ENCODE results near the gene SLC25A6.
"Not testable (repeated sequence)": the region's sequence is repeated elsewhere in the genome, so short reads cannot be mapped to it uniquely, and the experiment has no call there.

Gene SLC25A6

DNA sequence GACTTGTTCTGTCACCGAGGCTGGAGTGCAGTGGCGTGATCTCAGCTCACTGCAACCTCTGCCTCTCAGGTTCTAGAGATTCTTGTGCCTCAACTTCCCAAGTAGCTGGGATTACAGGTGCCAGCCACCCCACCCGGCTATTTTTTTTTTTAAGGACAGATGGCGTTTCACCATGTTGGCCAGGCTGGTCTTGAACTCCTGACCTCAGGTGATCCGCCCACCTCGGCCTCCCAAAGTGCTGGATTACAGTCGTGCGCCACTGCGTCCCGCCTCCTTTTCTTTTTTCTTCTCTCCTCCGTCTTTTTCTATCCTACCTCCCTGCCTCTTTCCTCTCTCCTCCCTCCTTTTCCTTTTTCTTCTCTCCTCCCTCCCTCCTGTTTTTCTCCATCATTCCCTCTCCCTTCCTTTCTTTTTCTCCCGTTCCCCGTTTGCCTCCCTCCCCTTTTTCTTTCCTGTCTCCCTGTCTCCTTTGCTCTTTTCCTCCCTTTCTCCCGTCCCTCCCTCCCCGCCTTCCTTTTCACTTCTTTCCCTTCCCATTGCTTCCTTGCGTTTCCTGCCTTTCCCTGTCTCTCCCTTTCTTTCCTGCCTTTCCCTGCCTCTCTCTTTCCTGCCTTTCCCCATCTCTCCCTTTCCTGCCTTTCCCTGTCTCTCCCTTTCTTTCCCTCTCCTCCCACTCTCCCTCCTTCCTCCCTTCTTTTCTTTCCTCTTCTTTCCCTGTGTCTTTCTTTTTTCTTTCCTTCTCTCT lies 2.1 kb upstream of the SLC25A6 start:
- no peak overlapping the region for H3K4me3 ChIP-seq (ENCODE audit: low read length)
- DNase-seq (ENCODE audit: low read depth, low spot score) = no peak

DNA sequence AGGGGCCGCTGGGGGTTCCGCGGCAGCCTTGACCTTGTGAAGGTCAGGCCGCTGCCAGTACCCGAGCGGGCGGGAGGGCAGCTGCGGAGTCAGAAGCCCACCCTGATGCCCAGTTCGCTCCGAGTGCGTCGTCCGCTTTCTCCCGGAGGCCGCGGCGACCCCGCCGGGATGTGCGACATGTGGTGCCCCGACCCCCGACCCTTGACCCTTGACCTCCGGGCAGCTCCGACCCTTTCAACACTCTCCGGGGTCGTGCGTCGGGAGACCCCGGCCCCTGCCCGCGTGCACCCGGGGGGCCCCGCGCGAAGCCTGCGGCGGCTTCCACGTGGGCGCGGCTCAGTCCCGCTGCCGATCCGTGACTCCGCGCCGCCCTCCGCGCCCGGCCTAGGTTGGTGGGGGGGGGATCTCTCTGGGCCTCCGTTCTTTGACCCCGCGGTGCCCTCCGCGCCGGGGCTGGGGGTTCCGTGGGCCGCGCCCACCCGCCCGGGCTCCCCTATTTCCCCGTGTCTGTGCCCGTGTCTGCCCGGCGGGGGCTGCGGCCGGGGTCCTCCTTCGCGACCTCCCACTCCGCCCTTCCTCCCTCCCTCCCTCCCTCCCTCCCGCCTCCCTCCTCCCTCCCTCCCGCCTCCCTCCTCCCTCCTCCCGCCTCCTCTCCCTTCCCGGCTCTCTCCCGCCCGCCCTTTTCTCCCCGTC lies 609 bp upstream of the SLC25A6 start:
- H3K4me3 ChIP-seq (ENCODE audit: low read length) = peak overlapping the region; percentile 70
- peak; percentile 28 for DNase-seq (ENCODE audit: low read depth, low spot score)

DNA sequence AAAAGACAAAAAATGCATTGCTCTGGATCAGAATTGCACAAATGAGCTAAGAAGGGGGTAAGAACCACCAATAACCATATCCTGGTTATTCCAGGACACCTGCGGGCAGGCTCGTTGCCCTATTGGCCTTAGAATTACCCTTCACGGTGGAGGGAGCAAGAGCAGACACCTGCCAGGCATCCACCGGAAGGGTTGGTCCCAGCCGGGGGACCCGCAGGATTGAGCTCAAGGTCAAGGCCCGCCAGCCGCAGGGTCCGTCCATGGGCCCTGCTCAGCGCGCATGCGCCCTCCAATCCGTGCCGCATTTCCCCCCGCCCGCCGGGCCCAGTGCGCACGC lies 575 bp downstream of the SLC25A6 start:
- peak overlapping the region; percentile 99 for H3K4me3 ChIP-seq (ENCODE audit: low read length)
- DNase-seq (ENCODE audit: low read depth, low spot score) = no peak

DNA sequence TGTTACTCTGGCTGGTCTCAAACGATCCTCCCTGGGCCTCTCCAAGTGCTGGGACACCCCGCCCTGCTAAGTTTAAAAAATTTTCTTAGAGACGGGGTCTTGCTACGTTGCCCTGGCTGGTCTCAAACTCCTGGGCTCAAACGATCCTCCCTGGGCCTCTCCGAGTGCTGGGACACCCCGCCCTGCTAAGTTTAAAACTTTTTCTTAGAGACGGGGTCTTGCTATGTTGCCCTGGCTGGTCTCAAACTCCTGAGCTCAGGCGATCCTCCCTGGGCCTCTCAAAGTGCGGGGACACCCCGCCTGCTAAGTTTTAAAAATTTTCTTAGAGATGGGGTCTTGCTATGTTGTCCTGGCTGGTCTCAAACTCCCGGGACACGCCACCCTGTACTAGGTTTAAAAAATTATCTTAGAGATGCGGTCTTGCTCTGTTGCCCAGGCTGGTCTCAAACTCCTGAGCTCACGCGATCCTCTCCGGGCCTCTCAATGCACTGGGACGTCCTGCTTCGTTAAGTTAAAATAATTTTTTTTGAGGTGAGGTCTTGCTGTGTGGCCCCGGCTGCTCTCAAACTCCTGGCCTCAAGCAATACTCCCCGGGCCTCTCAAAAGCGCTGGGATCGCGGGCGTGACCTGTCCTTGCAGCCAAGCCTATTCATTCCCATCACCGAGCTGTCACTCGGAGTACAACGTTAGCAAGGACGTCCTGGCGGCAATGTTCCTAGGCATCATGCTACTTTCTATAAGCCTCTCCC lies 1.1 kb downstream of the SLC25A6 start:
- no peak for DNase-seq (ENCODE audit: low read depth, low spot score)
- H3K4me3 ChIP-seq (ENCODE audit: low read length) = peak overlapping the region; percentile 99

DNA sequence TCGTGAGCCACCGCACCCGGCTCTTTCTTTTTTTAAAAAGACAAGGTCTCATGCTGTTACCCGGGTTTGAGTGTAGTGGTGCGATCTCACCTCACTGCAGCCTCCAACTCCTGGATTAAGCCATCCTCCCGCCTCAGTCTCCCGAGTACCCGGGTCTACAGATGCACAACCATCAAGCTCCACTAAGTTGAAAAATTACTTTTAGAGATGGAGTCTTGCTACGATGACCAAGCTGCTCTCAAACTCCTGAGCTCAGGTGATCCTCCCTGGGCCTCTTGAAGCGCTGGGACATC lies 2.0 kb downstream of the SLC25A6 start:
- H3K4me3 ChIP-seq (ENCODE audit: low read length) = no peak overlapping the region

DNA sequence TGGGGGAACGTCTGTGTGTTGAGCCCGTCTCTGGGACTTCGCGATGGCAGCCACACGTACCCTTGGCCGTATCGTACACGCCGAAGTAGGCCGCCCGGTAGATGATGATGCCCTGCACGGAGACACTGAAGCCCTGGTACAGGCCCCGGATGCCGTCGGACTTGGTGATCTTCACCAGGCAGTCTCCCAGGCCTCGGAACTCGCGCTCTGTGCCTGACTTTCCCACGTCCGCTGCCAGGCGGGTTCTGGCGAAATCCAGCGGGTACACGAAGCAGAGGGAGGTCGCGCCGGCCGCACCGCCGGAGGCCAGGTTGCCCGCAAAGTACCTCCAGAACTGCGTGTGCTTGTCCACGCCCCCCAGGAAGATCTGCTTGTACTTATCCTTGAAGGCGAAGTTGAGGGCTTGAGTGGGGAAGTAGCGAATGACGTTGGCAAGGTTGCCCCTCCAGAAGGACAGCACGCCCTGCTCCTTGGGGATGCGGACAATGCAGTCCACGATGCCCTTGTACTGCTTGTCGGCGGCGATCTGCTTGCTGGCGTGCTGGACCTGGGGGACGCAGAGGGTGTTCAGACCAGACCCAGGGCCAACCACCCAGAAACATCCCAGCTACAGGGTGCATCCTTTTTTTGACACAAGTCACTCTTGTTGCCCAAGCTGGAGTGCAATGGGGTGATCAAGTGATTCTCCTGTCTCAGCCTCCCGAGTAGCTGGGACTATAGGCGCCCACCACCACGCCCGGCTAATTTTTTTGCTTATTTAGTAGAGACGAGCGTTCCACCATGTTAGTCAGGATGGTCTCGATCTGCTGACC lies 2.5 kb downstream of the SLC25A6 start:
- DNase-seq (ENCODE audit: low read depth, low spot score) = no peak
- no peak overlapping the region for H3K4me3 ChIP-seq (ENCODE audit: low read length)

More for the DNA sequence above, 2.0 kb downstream of the SLC25A6 start:
- DNase-seq (ENCODE audit: low read depth, low spot score) = no peak

DNA sequence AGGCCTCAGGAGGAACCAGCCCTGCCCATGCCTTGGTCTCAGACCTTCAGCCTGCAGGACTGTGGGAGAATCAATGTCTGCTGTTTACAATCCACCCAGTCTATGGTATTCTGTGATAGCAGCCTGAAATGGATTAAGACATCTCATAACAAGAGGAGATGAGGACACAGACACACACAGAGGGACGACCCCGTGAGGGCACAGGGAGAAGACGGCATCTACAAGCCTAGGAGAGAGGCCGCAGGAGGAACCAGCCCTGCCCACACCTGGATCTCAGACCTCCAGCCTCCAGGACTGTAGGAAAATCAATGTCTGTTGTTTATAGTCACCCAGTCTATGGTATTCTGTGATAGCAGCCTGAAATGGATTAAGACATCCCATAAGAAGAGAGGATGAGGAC lies 3.3 kb downstream of the SLC25A6 start:
- H3K4me3 ChIP-seq (ENCODE audit: low read length) = no peak overlapping the region

DNA sequence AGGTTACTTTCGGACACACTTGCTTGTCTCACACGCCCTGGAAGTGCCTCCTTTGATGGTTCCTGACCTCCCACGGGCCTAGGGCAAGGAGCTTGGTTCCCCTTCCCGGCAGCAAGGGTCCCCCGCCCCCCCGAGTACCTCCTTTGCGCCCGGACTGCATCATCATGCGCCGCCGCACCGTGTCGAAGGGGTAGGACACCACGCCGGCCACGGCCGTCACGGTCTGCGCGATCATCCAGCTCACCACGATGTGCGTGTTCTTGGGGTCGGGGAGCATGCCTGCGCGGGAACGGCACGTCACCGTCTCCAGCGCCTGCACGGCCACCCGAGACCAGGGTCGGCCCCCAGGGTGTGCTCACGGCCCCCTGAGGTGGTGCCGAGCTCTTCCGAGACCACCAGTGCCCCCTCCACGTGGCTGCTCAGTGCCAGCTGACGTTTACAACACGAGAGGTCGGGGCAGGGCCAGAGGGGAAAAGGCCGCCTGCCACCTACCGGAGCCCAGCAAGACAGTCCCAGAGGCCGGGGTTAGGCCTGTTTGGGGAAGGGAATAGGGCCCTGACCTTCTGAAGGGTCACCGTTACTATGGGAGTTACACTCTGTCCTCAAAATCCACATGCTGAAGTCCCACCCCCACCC lies 4.7 kb downstream of the SLC25A6 start:
- H3K4me3 ChIP-seq (ENCODE audit: low read length) = no peak overlapping the region
- no peak for DNase-seq (ENCODE audit: low read depth, low spot score)

More for the DNA sequence above, 3.3 kb downstream of the SLC25A6 start:
- no peak for DNase-seq (ENCODE audit: low read depth, low spot score)

DNA sequence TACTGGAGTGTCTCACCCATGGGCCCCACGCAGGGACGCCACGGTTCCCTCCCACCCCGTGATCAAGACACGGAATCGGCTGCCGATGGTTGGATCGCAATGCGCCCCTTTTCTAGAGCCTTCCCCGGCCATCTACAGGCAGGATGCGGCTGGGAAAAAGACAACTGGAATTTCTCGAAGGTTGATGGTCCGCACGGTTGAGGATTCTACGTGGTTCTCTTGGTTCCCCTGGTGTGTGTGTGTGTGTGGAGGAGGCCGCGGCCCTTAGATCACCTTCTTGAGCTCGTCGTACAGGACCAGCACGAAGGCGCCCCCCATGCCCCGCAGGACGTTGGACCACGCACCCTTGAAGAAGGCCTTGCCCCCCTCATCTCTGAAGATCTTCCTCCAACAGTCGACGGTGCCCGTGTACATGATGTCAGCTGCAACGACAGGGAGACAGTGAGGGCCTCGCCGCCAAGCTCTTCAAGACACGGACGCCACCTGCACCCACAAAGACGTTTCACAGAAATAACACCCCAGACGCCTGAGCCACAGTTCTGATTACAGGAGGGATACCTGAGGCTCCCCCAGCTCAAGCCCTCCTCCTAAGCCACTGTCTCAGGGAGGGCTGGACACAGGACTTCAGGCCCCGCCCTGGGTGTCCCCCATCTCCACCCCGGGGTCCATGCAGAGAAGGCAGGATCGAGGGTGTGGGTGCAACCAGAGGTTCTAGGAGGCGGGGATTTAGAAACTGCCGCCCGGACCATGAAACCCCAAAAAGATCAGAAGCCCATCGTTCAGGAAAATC lies 5.4 kb downstream of the SLC25A6 start:
- no peak for DNase-seq (ENCODE audit: low read depth, low spot score)
- no peak overlapping the region for H3K4me3 ChIP-seq (ENCODE audit: low read length)

DNA sequence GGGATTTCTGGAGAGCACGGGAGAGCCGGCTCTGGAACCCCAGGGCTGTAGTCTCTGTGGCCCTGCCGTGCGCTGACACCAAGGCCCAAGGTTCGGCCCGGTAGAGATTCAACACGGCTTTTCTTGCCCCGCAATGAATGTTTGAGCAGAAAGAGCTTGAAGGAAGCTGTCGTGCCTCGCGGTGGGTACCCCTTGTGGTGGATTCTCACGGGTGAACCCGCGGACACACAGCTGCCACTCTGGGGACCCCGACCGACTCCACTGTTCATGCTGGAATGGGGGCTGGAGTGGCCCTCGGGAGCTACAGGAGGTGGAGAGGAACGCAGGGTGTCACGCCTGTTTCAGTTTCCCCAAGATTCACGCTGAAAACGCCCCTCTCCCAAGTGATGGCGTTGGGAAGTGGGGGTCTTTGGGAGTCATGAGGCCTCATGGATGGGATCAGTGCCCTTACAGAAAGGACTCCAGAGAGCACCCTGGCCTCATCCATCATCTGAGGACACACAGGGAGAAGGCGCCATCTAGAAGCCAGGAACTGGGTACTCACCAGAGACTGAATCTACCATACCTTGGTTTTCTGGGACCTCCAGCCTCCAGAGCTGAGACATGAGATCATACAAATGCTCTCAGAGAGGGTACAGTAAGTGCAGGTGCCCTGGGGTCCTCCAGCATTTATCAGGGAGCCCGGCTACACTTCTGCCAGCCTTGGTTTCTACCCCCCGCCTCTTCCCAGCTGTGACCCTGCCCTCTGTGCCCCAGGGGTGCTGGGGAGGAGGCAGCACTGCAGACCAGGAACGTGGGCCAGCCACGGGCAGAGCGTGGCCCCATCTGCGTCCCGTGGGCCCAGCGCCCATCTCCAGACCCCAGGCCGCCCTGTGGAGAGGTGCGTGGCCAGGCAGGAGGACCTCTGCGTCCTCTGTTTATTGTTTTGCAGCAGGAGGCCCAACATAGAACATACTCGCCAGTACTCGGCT lies 6.4 kb downstream of the SLC25A6 start:
- H3K4me3 ChIP-seq (ENCODE audit: low read length) = no peak overlapping the region
- no peak for DNase-seq (ENCODE audit: low read depth, low spot score)

DNA sequence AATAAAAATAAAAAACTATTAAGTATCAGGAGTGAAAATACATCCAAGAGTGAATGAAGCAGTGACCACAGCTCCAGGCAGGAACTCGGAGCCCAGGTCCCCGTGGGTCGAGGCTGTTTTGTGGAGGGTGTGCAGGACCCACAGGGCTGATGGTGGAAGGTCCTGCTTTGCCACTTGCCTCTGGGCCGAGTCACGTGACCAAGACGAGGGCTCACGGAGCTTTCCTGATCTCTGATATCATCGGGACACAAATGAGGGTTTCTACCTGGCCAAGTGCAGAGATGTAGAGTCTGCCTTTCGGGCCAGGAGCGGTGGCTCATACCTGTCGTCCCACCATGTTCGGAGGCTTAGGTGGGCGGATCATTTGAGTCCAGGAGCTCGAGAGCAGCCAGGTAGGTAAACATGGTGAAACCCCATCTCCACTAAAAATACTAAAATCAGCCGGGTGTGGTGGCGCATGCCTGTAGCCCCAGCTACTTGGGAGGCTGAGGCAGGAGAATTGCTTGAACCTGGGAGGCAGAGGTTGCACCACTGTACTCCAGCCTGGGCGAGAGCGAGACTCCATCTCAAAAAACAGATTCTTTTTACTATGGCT lies 7.2 kb downstream of the SLC25A6 start:
- DNase-seq (ENCODE audit: low read depth, low spot score) = no peak

DNA sequence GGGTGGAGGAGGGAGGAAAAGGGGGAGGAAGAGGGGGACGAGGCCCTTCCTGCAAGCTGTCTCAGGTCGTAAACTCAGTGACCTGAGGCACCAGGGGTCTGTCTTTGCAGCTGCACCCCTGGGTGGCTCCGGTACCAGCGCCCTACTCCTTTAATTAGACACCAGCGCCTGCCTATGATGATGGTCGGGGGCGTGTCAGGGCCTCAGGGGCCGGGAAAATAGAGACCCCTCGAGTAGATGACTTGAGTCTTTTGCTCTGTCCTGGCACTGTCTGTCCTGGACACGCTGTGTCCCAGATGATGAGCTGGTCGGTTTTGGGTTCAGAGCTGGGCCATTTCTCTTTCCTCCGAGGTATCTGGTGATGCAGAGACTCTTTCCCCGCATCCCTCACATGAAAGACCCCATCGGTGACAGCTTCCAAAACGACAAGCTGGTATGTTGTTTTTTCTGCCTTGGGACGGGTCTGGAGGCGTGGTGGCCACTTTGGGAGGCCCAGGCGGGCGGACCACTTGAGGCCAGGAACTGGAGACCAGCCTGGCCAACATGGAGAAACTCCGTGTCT lies 11.2 kb downstream of the SLC25A6 start:
- no peak overlapping the region for H3K4me3 ChIP-seq (ENCODE audit: low read length)
- no peak for DNase-seq (ENCODE audit: low read depth, low spot score)

More for the DNA sequence above, 7.2 kb downstream of the SLC25A6 start:
- H3K4me3 ChIP-seq (ENCODE audit: low read length) = no peak overlapping the region

DNA sequence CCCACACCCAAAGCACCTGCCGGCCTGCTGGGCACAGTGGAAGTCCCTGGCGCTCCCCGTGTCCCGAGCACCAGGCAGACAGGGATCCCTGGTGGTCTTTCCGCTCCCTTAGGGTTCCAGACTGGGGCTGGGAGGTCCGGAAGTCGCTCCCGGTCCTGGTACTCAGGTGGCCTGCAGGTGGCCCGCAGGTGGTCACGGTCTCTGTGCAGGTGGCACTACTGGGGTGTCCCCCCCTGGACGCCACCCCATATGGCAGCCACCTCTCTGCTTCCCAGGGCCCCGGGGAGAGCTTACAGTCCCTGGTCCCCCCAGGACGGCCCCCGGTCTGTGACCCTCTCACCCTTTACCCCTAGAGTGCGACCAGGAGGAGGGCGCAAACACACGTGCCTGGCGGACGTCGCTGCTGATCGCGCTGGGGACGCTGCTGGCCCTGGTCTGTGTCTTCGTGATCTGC lies 13.6 kb downstream of the SLC25A6 start:
- no peak for DNase-seq (ENCODE audit: low read depth, low spot score)
- no peak overlapping the region for H3K4me3 ChIP-seq (ENCODE audit: low read length)

DNA sequence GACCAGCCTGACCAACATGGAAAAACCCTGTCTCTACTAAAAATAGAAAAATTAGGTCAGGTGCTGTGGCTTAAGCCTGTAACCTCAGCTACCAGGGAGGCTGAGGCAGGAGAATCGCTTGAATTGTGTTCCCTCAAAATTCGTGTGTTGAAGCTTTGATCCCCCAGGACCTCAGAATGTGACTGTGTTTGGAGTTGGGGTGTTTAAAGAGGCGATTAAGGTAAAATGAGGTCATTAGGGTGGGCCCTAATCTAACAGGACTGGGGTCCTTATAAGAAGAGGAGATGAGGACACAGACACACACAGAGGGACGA lies 23.6 kb downstream of the SLC25A6 start:
- no peak for DNase-seq (ENCODE audit: low read depth, low spot score)
- H3K4me3 ChIP-seq (ENCODE audit: low read length) = no peak overlapping the region

DNA sequence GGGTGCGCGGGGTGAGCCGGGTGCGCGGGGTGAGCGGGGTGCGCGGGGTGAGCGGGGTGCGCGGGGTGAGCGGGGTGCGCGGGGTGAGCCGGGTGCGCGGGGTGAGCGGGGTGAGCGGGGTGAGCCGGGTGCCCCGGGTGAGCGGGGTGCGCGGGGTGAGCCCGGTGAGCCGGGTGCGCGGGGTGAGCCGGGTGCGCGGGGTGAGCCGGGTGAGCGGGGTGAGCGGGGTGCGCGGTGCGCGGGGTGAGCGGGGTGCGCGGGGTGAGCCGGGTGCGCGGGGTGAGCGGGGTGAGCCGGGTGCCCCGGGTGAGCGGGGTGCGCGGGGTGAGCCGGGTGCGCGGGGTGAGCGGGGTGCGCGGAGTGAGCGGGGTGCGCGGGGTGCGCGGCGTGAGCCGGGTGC lies 25.6 kb downstream of the SLC25A6 start:
- not testable (repeated sequence) for DNase-seq (ENCODE audit: low read depth, low spot score)

DNA sequence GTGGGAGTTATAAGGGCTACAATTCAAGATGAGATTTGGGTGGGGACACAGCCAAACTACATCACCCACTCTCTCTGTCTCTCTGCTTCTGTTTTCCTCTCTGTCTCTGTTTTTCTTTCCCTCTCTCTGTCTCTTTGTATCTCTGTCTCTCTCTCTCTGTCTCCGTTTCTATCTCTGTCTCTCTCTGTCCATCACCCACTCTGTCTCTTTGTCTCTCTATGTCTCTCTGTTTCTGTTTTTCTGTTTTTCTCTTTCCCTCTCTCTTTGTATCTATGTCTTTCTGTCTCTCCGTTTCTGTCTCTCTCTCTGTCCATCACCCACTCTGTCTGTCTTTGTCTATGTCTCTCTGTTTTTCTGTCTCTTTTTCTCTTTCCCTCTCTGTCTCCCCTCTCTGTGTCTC lies 30.0 kb downstream of the SLC25A6 start:
- no peak overlapping the region for H3K4me3 ChIP-seq (ENCODE audit: low read length)
- no peak for DNase-seq (ENCODE audit: low read depth, low spot score)

More for the DNA sequence above, 25.6 kb downstream of the SLC25A6 start:
- not testable (repeated sequence) for H3K4me3 ChIP-seq (ENCODE audit: low read length)

DNA sequence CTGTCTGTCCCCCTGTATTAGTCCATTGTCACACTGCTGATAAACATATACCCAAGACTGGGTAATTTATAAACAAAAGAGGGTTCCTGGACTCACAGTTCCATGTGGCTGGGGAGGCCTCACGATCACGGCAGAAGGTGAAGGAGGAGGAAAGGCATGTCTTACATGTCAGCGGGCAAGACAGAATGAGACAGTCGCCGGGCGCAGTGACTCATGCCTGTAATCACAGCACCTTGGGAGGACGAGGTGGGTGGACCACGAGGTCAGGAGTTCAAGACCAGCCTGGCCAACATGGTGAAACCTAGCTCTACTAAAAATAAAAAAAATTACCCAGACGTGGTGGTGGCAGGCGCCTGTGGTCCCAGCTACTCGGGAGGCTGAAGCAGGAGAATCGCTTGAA lies 30.6 kb downstream of the SLC25A6 start:
- DNase-seq (ENCODE audit: low read depth, low spot score) = no peak
- H3K4me3 ChIP-seq (ENCODE audit: low read length) = no peak overlapping the region

All from Jurkat, Clone E6-1 (cell line).